ENCODE data around the gene SMC1B. TPM values are rescaled to one million over a fixed set of nuclear protein-coding genes. Genes with fewer than 3 reads are reported as not detected.

The SMC1B gene
- total RNA-seq, 1 experiment from 2014 or later, result not detected

DNA sequence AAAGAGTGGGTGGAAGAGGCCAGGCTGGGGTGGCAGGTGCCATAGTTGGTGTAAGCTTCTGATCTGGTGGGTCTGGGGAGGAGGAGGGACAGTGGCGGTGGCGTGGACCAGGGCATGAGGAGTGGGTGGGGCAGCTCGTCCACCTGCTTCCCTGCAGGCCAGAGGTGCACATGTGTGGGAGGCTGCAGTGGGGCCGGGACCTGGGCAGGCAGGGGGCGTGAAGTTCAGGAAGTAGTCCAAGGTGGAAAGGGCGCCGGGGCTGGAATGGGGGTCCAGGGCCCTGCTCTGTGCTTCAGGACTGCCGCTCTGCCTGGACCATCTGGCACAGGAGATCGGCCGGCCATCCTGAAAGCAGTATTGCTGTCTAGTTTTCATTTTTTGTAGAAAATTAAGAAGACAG, 16.0 kb upstream of the SMC1B start:
- H3K9me3 ChIP-seq (ENCODE audit: low read depth, low read length, poor library complexity, severe bottlenecking), result no peaks in the 10 kb centered on the region
- no peak overlapping the region for H3K4me3 ChIP-seq (ENCODE audit: low read depth, low read length, poor library complexity, severe bottlenecking)
- ChIA-PET CTCF (no interaction called here), POLR2A (ENCODE audit: low non-redundant PET) (no interaction called here)
- H3K36me3 ChIP-seq (ENCODE audit: insufficient read depth, low read length, poor library complexity, severe bottlenecking), result peaks cover 3% of the 10 kb centered on the region
- no TSS peak for BruUV-seq (replicated peaks)
- H3K27ac ChIP-seq (ENCODE audit: low read depth, low read length, poor library complexity, severe bottlenecking), result no peak overlapping the region
- intact Hi-C loops (cut with micrococcal nuclease; ENCODE audit: unreplicated experiment), result no loop called here
- no peak for DNase-seq (ENCODE audit: low spot score)
- H3K27me3 ChIP-seq (replicated peaks; ENCODE audit: insufficient read depth, low read depth, low read length, poor library complexity), result no peaks in the 10 kb centered on the region
- no peaks in the 10 kb centered on the region for H3K4me1 ChIP-seq (ENCODE audit: insufficient read depth, low read length, poor library complexity, severe bottlenecking)
- TF ChIP-seq CTCF (conservative IDR thresholded peaks at IDR 0.05; ENCODE audit: low read depth, low read length), result no peak
- no peak for TF ChIP-seq EZH2 (IDR thresholded peaks at IDR 0.05; ENCODE audit: borderline replicate concordance, low read depth, low read length, poor library complexity, severe bottlenecking)

DNA sequence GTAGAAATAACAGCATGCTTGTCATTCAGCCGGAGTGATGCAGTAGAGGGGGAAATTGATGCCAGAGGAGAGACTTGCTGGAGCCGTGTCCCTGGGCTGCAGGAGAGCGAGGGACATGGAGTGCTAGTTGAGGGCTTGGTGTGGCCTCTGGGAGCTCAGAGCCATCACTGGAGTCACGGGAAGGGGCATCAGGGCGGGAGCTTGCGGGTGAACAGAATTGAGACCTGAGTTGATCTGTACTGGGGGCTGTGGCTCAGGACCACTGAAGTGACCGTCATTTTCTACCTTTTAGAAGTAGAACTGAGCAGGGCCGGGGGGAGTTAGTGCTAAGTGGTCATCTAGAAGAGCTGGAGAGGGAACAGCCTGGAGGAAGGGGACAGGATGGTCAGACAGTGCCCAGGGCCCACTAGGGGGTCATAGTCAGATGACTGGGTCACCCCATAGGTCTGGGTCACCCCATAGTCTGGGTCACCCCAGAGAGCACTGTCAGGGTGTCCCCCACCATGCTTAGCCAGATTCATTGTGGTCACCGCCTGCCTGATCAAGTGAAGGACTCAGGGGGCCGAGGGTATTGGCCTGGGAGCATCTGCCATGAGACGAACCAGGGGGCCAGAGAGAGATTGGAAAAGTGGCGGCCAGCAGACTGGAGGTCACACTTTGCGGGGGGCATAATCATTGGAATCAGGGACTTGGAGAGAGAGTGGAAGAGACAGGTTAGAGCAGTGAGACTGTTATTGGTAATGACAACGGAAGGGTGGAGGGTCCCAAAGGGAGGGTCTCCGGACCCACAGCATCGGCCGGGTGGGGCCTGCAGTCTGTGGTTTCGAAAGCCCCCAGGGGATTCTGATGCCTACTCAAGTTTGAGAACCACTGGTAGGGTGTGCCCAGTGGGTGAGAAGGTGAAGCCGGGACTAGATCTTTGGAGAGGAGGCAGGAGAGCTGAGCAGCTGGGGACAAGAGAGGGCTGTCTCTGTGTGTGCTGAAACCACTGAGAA, 15.3 kb upstream of the SMC1B start:
- H3K4me3 ChIP-seq (ENCODE audit: low read depth, low read length, poor library complexity, severe bottlenecking), result no peak overlapping the region
- H3K9me3 ChIP-seq (ENCODE audit: low read depth, low read length, poor library complexity, severe bottlenecking), result no peaks in the 10 kb centered on the region
- ChIA-PET CTCF (no interaction called here), POLR2A (ENCODE audit: low non-redundant PET) (no interaction called here)
- no TSS peak for BruUV-seq (replicated peaks)
- intact Hi-C loops (cut with micrococcal nuclease; ENCODE audit: unreplicated experiment), result no loop called here
- H3K4me1 ChIP-seq (ENCODE audit: insufficient read depth, low read length, poor library complexity, severe bottlenecking), result no peaks in the 10 kb centered on the region
- H3K27me3 ChIP-seq (replicated peaks; ENCODE audit: insufficient read depth, low read depth, low read length, poor library complexity), result no peaks in the 10 kb centered on the region
- H3K27ac ChIP-seq (ENCODE audit: low read depth, low read length, poor library complexity, severe bottlenecking), result no peak overlapping the region
- TF ChIP-seq EZH2 (IDR thresholded peaks at IDR 0.05; ENCODE audit: borderline replicate concordance, low read depth, low read length, poor library complexity, severe bottlenecking) (no peak), CTCF (conservative IDR thresholded peaks at IDR 0.05; ENCODE audit: low read depth, low read length) (no peak)
- no peak for DNase-seq (ENCODE audit: low spot score)
- H3K36me3 ChIP-seq (ENCODE audit: insufficient read depth, low read length, poor library complexity, severe bottlenecking), result peaks cover 3% of the 10 kb centered on the region

DNA sequence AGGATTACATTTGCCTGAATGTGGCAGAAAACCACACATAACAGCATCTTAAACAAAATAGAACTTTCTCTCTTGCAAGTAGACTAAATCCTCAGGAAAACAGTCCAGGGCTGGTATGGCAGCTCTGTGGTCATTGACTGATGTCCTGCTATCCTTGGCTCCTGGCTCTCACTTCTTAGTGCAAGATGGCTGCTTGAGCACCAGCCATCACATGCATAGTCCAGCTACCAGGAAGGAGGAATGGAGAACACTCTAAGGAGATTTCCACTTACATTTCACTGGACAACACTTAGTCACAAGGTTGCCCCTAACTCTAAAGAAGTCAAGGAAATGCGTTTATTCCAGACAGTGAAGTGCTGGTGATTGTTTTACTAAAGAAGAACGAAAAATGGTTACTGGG, 13.7 kb upstream of the SMC1B start:
- CTCF ChIA-PET, result no interaction called here
- BruUV-seq (replicated peaks), result no TSS peak
- no peaks in the 10 kb centered on the region for H3K4me1 ChIP-seq (ENCODE audit: insufficient read depth, low read length, poor library complexity, severe bottlenecking)
- no peaks in the 10 kb centered on the region for H3K9me3 ChIP-seq (ENCODE audit: low read depth, low read length, poor library complexity, severe bottlenecking)
- no peak overlapping the region for H3K4me3 ChIP-seq (ENCODE audit: low read depth, low read length, poor library complexity, severe bottlenecking)
- H3K27me3 ChIP-seq (replicated peaks; ENCODE audit: insufficient read depth, low read depth, low read length, poor library complexity), result no peaks in the 10 kb centered on the region
- H3K36me3 ChIP-seq (ENCODE audit: insufficient read depth, low read length, poor library complexity, severe bottlenecking), result peaks cover 3% of the 10 kb centered on the region
- H3K27ac ChIP-seq (ENCODE audit: low read depth, low read length, poor library complexity, severe bottlenecking), result no peak overlapping the region
- DNase-seq (ENCODE audit: low spot score), result no peak
- TF ChIP-seq EZH2 (IDR thresholded peaks at IDR 0.05; ENCODE audit: borderline replicate concordance, low read depth, low read length, poor library complexity, severe bottlenecking), result no peak
- no peak for TF ChIP-seq CTCF (conservative IDR thresholded peaks at IDR 0.05; ENCODE audit: low read depth, low read length)
- POLR2A ChIA-PET (ENCODE audit: low non-redundant PET), result no interaction called here
- intact Hi-C loops (cut with micrococcal nuclease; ENCODE audit: unreplicated experiment), result no loop called here
